Astrocyte of the spinal cord (primary cell): ENCODE results near the gene LPIN3.

Source experiments
- DNase-seq: peaks from one replicate; pipeline ENCODE4 v3.0.0; 2011; ENCODE audit warnings: low read depth, low spot score
- H3K4me3 ChIP-seq: 2 replicates; pipeline ENCODE4 v1.5.1; 2011; ENCODE audit warnings: low read depth, mild to moderate bottlenecking, low read length, moderate library complexity
- CTCF ChIP-seq: IDR thresholded peaks from 2 replicates; pipeline ENCODE4 v1.5.1; 2012; ENCODE audit warnings: low read depth, mild to moderate bottlenecking, low read length, inconsistent platforms
- in situ Hi-C: cut with HindIII; loops from 2 replicates; pipeline ENCODE4 v1.10.0; 2017; ENCODE audit warnings: low sequenced_read_pairs

The LPIN3 gene

GRCh38 chr20:41394931-41395666 is 54.5 kb downstream of the LPIN3 start:
- no peak for DNase-seq
- H3K4me3 ChIP-seq, result no peak overlapping the region
- no peak for TF ChIP-seq CTCF
- in situ Hi-C loops, result no loop called here

- in situ Hi-C loops, result no loop called here
- H3K4me3 ChIP-seq, result no peak overlapping the region
- TF ChIP-seq CTCF, result no peak
- DNase-seq, result no peak
These were observed 55.3 kb downstream of the LPIN3 start for GRCh38 chr20:41395667-41396664.

- DNase-seq, result no peak
- TF ChIP-seq CTCF, result no peak
- H3K4me3 ChIP-seq, result no peak overlapping the region
- in situ Hi-C loops, result no loop called here
These were observed 57.8 kb downstream of the LPIN3 start for GRCh38 chr20:41398408-41398807.

GRCh38 chr20:41403604-41404003 is 63.0 kb downstream of the LPIN3 start:
- in situ Hi-C loops, result no loop called here
- no peak overlapping the region for H3K4me3 ChIP-seq
- no peak for DNase-seq
- TF ChIP-seq CTCF, result no peak

- TF ChIP-seq CTCF, result no peak
- no peak overlapping the region for H3K4me3 ChIP-seq
- in situ Hi-C loops, result no loop called here
- DNase-seq, result no peak
These were observed 64.8 kb downstream of the LPIN3 start for GRCh38 chr20:41405436-41405835.

GRCh38 chr20:41406353-41406752 is 65.7 kb downstream of the LPIN3 start:
- in situ Hi-C loops, result no loop called here
- TF ChIP-seq CTCF, result no peak
- no peak overlapping the region for H3K4me3 ChIP-seq
- no peak for DNase-seq
